ENCODE data around the gene PLXNC1.

Gene PLXNC1

GRCh38 chr12:94147991-94148738 lies at the start of gene PLXNC1:
Gene PLXNC1, plus strand, starts transcription at chr12:94148577. Its CDS starts 395 bp downstream, at chr12:94148972.
- peak; percentile 61 for DNase-seq (ENCODE audit: low read depth)

DNA sequence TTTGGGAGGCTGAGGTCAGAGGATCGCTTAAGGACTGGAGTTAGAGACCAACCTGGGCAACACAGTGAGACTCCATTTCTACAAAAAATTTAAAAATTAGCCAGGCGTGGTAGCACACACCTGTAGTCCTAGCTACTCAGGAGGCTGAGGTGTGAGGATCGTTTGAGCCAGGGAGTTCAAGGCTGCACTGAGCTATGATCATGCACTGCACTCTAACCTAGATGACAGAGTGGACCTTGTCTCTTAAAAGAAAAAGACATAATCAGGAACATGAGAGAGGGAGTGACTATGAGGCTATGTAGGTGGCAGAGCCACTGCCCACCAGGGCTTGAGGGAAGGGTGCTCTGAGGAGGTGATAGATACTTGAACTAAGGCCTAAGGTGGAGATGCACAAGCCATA lies 49.2 kb upstream of the PLXNC1 start:
- DNase-seq (ENCODE audit: low read depth): no peak

- no peak for DNase-seq (ENCODE audit: low read depth)
These were observed 48.7 kb upstream of the PLXNC1 start for GRCh38 chr12:94099632-94100031.

GRCh38 chr12:94100211-94100627 lies 48.2 kb upstream of the PLXNC1 start:
- DNase-seq (ENCODE audit: low read depth): no peak

GRCh38 chr12:94100990-94101737 lies 47.2 kb upstream of the PLXNC1 start:
- peak; percentile 64 for DNase-seq (ENCODE audit: low read depth)

DNA sequence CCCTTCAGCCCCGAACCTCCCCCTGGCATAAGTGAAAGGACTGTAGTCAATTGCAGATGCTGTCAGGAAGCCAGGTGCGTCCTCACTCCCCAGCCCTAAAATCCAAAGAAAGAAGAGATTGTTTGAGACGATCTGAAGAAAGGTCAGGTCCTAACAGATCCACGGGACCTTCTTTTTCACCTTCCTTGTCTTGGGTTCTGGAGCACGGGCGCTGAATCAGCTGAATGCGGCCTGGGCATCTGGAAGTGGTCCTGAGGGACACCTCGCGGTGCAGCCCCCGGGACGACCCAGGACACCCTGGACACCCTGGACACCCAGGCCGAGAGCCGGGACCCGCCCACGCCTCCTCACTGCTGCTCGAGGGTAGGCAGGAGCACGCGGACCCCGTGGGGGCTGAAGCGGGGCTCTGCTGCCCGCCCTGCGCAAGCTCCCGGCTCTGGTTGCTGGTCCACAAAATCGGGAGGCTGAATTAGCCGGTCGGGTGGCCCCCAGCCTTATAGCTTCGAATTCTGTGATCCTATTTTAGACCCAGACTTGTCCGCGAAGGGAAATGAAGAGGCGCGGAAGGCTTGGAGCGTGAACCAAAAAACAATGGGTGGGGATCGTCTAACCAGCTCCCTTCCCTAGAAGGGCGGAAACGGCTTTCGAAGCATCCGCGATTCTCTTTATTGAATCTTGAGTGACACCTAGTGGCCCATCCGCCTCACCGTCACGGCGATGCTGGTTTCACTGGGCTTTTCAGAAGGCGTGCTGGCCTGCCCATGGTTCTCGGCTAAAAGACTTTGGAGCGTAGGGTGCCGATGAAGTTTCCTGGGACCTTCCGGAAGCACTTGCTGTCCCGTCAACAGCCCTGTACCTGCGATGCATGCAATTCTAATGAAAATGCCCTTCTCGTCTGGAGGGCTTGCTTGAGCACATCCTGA lies 46.4 kb upstream of the PLXNC1 start:
- DNase-seq (ENCODE audit: low read depth): peak; percentile 68

DNA sequence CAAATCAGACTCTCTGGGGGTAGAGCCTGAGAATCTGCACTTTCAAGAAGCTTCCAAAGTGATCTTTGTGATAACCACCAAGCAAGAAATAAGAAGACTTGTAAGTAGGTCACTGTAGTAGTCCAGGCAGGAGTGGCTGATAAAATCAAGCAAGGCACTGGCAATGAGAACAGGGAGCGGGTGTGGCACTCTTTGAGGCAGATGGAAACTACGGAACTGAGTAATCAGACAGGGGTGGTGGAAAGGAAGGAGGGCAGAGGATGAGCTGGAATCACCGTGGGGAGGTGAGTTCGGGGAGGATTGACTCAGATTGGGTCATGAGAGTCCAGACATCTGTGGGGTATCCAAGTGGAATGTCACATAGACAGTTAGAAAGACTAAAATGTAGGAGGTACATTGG lies 44.4 kb upstream of the PLXNC1 start:
- no peak for DNase-seq (ENCODE audit: low read depth)

DNA sequence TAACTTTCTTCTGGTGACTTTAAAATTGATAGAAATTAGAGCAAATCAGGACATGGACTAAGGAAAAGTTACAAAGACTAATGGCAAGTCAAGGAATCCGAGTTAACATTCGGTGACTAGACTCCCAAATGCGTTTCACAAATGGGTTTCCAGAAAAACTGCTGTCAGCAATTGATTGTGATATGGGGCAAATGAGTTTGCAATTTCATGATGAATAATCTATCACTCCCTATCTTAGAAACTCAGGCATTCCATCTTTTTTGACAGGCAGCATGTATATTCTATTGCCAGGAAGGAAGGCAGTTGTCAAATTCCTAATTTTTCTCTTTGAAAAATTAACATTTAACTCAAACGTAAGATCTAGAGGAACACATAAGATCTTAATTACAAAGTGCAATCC lies 40.5 kb upstream of the PLXNC1 start:
- DNase-seq (ENCODE audit: low read depth): no peak

DNA sequence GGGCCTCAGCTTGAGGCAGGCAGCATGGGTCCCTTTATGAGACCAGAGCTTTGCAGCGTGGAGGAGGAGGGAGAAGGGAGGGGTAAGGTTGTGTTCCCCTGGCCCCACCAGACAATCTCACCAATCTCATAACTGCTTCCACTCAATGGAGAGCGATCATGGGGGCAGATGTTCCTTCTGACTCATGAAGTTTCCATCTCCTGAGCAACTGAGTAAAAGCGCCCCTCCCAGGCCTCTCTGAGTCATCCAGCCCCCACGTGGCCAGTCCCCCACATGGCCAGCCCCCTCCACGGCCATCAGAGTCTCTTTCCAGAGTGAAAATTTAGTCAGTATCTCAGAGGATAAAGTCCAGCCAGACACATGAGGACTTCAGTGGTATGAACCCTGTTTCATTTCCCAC lies 39.2 kb upstream of the PLXNC1 start:
- peak; percentile 40 for DNase-seq (ENCODE audit: low read depth)

DNA sequence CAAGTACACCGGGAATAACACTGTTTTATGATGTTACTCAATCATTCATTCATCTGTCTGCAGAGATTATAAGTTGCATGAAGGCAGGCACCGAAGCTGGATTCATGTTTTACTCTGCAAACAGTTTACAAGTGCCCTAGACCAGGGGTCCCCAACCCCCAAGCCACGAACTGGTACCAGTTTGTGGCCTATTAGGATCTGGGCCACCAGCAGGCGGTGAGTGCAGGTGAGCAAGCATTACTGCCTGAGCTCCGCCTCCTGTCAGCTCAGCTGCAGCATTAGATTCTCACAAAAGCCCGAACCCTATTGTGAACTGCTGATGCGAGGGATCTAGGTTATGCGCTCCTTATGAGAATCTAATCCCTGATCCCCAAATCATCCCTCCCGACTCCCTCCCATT lies 38.1 kb upstream of the PLXNC1 start:
- no peak for DNase-seq (ENCODE audit: low read depth)

DNA sequence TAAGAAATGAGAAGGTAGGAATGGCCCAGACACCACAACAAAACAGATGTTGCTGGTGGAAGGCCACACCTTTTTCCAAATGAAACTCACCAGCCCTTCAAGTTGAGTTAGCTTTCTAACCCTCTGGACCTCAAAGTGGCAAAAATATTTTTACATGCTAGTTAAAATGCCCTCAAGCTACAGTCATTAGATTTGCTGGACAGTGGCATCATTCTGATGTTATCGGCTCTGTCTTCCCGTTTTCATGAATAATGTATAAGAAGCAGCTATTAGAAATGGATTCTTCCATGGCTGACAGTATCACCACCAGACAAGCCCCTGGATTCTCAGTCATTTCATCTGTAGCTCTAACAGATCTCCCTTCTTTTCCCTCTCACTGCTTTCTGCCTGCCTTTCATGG lies 37.1 kb upstream of the PLXNC1 start:
- no peak for DNase-seq (ENCODE audit: low read depth)

- no peak for DNase-seq (ENCODE audit: low read depth)
These were observed 36.3 kb upstream of the PLXNC1 start for GRCh38 chr12:94112121-94112520.

DNA sequence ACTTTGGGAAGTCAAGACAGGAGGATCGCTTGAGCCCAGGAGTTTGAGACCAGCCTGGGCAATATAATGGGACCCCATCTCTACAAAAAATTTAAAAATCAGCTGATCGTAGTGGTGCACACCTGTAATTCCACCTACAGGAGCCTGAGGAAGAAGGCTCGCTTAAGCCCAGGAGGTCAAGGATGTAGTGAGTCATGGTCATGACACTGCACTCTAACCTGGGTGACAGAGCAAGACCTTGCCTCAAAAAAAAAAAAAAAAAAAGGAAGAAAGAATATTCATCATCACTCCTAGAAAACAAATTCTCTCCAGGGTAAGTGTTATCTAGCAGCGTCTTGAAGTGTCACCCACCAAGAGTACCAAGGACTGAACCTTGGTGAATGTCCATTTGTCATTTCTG lies 34.2 kb upstream of the PLXNC1 start:
- no peak for DNase-seq (ENCODE audit: low read depth)

- no peak for DNase-seq (ENCODE audit: low read depth)
These were observed 32.2 kb upstream of the PLXNC1 start for GRCh38 chr12:94116191-94116590.

DNA sequence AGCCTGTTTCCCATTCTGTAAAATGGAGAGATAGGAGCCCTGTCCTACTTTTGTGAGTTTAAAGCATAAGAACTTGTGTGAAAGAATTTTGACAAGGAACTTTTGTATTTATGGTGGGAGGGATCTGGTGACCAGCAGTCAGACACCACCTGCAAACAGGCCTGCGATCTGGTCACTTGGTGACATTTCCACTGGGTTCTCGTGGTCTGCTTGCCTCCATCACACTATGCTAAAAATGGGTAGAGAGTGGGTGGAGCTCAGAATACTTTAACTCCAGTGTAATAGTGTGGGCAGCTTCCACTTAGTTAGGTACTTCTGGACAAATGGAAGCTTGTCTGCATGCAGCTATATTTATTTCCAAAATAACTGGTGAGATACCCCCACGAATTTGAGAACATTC lies 26.5 kb upstream of the PLXNC1 start:
- DNase-seq (ENCODE audit: low read depth): no peak

- DNase-seq (ENCODE audit: low read depth): no peak
These were observed 25.8 kb upstream of the PLXNC1 start for GRCh38 chr12:94122591-94122990.

DNA sequence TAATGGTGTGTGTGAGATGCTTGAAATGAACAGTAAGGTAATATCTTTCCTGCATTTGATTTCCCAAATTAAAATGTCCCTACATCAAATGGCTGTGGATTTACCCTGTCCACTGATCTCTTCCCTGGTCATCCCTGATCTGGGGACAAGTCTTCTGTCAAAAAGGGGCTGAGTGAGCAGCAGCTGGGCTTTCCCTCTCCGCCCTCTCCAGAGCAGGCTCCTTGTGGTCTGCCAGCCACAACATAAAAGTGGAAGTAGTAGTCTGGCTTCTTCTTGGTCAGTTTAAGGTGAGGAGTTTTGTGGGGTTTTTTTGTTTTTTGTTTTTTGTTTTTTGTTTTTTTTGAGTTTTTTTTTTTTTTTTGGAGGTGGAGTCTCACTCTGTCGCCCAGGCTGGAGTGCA lies 25.2 kb upstream of the PLXNC1 start:
- no peak for DNase-seq (ENCODE audit: low read depth)

GRCh38 chr12:94126067-94126466 lies 22.3 kb upstream of the PLXNC1 start:
- no peak for DNase-seq (ENCODE audit: low read depth)

DNA sequence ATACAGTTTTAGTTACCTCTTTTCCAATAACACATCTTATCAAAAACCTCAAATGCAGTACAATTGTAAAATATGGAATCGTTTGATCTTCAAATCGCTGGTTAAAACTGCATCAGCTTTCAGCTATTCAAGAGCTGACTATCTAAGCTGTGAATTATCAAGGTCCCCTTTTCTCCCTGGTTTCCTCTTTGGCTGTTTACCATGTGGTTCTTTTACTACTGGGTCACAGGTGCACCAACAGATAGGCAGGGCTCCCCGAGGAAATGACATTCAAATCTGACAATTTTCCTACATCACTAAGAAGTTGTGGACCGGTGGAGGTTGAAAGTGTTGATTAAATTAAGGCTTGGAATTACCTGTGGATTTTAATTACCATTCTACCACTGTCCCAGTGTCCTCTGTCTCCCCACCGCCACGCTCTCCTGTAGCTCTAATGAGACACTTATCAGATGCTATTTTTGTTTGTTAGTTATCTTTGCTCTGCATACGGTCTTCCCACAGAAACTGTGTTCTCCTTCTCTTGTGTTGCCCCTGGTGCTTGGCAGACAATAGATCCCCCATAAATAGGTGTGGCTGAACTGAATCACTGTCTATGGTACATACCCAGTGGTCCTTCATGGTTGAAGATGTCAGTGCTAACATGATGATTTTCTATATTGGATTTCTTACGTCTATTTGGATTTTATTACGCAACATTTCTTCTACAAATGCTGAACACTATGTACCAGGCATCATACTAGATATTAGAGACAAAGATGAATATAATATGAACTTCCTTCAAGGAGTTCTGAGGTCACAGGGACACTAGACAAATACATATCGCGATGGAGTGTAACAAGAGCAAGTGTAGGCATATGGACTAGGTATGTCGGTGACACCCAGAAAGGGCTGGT lies 20.9 kb upstream of the PLXNC1 start:
- no peak for DNase-seq (ENCODE audit: low read depth)

- no peak for DNase-seq (ENCODE audit: low read depth)
These were observed 20.1 kb upstream of the PLXNC1 start for GRCh38 chr12:94128280-94128679.

DNA sequence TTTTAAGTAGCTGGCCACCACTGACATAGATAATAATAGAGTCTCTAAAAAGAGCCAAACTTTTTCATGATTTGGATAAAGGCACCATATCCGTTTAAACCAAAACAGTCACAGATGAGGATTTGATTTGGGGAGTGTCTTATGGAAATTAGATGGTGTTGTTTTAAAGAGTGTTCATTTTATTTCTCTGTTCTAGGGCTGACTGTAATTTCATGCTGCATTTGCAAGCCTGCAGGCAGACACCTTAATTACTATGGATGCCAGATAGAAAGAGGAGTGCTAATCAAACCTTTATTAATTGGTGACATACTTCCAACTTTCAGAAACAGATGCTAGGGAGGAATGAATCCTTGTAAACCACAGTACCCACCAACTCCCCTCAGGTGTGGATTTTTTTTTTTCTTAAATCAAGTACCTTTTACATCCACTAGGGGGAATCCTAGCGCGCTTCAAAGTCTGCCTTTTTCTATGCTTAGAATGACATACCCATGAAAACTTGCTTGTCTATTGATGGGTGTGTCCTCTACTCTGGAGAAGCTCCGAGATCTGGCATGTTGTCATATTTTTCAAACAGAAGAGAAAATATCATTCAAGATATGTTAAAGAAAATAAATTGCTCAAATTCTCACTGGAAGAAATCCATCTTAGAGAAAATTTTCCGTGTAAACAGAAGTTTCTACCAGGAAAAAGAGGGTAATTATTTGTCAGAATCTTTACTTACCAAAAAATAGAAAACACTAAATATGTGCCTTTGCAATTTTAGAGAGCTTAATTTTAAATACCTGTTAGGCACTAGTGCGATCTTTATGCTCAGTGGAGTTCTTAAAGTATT lies 14.2 kb upstream of the PLXNC1 start:
- DNase-seq (ENCODE audit: low read depth): no peak
